Measurements from ENCODE around the gene ITGB1BP2.
"Not testable (repeated sequence)": the region's sequence is repeated elsewhere in the genome, so short reads cannot be mapped to it uniquely, and the experiment has no call there.

ITGB1BP2 gene

GRCh38 chrX:71301195-71301924 lies at the start of gene ITGB1BP2:
ITGB1BP2 (plus strand) TSS chrX:71301750; CDS start chrX:71301807, 57 bp downstream.
- no peak for DNase-seq (ENCODE audit: low read depth in 1 of 2, low spot score in 1 of 2)

- DNase-seq (ENCODE audit: low read depth in 1 of 2, low spot score in 1 of 2) = no peak
Observed at GRCh38 chrX:71252221-71252620, 49.3 kb upstream of the ITGB1BP2 start.

GRCh38 chrX:71253253-71254091 lies 48.1 kb upstream of the ITGB1BP2 start:
- peak; percentile 6 for DNase-seq (ENCODE audit: low read depth in 1 of 2, low spot score in 1 of 2)

- peak; percentile 50 to 58 for DNase-seq (ENCODE audit: low read depth in 1 of 2, low spot score in 1 of 2)
Observed at GRCh38 chrX:71254092-71254963, 47.2 kb upstream of the ITGB1BP2 start, which contains the start of gene ZMYM3. ZMYM3 (minus strand) TSS chrX:71254140; CDS start chrX:71253255, 885 bp downstream.

- no peak for DNase-seq (ENCODE audit: low read depth in 1 of 2, low spot score in 1 of 2)
Observed at GRCh38 chrX:71256051-71256450, 45.5 kb upstream of the ITGB1BP2 start.

GRCh38 chrX:71256856-71257255 lies 44.7 kb upstream of the ITGB1BP2 start:
- DNase-seq (ENCODE audit: low read depth in 1 of 2, low spot score in 1 of 2) = no peak

GRCh38 chrX:71268624-71269023 lies 32.9 kb upstream of the ITGB1BP2 start:
- DNase-seq (ENCODE audit: low read depth in 1 of 2, low spot score in 1 of 2) = not testable (repeated sequence)

GRCh38 chrX:71269801-71270395 lies 31.7 kb upstream of the ITGB1BP2 start:
- no peak for DNase-seq (ENCODE audit: low read depth in 1 of 2, low spot score in 1 of 2)

- DNase-seq (ENCODE audit: low read depth in 1 of 2, low spot score in 1 of 2) = not testable (repeated sequence)
Observed at GRCh38 chrX:71272313-71272712, 29.2 kb upstream of the ITGB1BP2 start.

- DNase-seq (ENCODE audit: low read depth in 1 of 2, low spot score in 1 of 2) = not testable (repeated sequence)
Observed at GRCh38 chrX:71281300-71281699, 20.2 kb upstream of the ITGB1BP2 start.

GRCh38 chrX:71282514-71283402 lies 18.8 kb upstream of the ITGB1BP2 start:
- peak in 1 of 2 donors; percentile 16 for DNase-seq (ENCODE audit: low read depth in 1 of 2, low spot score in 1 of 2)

GRCh38 chrX:71283403-71284143 lies 18.0 kb upstream of the ITGB1BP2 start, which contains the start of gene NONO:
NONO (plus strand) TSS chrX:71283635; CDS start chrX:71290638, 7,003 bp downstream.
- peak; percentile 42 to 68 for DNase-seq (ENCODE audit: low read depth in 1 of 2, low spot score in 1 of 2)

GRCh38 chrX:71285929-71286328 lies 15.6 kb upstream of the ITGB1BP2 start:
- DNase-seq (ENCODE audit: low read depth in 1 of 2, low spot score in 1 of 2) = no peak

- no peak for DNase-seq (ENCODE audit: low read depth in 1 of 2, low spot score in 1 of 2)
Observed at GRCh38 chrX:71291381-71291780, 10.2 kb upstream of the ITGB1BP2 start.

- no peak for DNase-seq (ENCODE audit: low read depth in 1 of 2, low spot score in 1 of 2)
Observed at GRCh38 chrX:71292669-71293365, 8.7 kb upstream of the ITGB1BP2 start.

GRCh38 chrX:71296806-71297205 lies 4.7 kb upstream of the ITGB1BP2 start:
- DNase-seq (ENCODE audit: low read depth in 1 of 2, low spot score in 1 of 2) = no peak

GRCh38 chrX:71298119-71298518 lies 3.4 kb upstream of the ITGB1BP2 start:
- DNase-seq (ENCODE audit: low read depth in 1 of 2, low spot score in 1 of 2) = no peak

- DNase-seq (ENCODE audit: low read depth in 1 of 2, low spot score in 1 of 2) = not testable (repeated sequence)
Observed at GRCh38 chrX:71300064-71300463, 1.5 kb upstream of the ITGB1BP2 start.

All from activated T-helper 1 cell treated with anti-CD3 and anti-CD28 coated beads, Interleukin-2, amount 50 U/mL, for 16 hours (primary cell).